SK-N-SH (cell line): Measurements from ENCODE around the gene CRHBP. TPM values are rescaled to one million over a fixed set of nuclear protein-coding genes. Genes with fewer than 3 reads are reported as not detected.

Source experiments
- CTCF ChIA-PET: fragments of 300-600, 350-600 bp; formaldehyde crosslinking; extraction: SDS; loops from one replicate; lab custom pipeline; 2021; lab: Yijun Ruan, JAX
- POLR2A ChIA-PET: fragments of 350-600 bp; sonication (Branson Sonifier 250); formaldehyde crosslinking; extraction: SDS; loops from one replicate; lab custom pipeline; 2020; ENCODE audit warnings: antibody characterized with exemption, inconsistent platforms; lab: Yijun Ruan, JAX
- DNase-seq: peaks from one replicate; pipeline ENCODE4 v3.0.0; 2012
- H2AFZ ChIP-seq: fragments of 200-600 bp; sonication (generic); 2 replicates; pipeline ENCODE4 v1.8.1; 2016; ENCODE audit warnings: antibody characterized with exemption, mild to moderate bottlenecking, low read depth
- H3F3A ChIP-seq: fragments of 200-600 bp; sonication (generic); replicated peaks from 2 replicates; pipeline ENCODE3; 2016; ENCODE audit warnings: antibody characterized with exemption, mild to moderate bottlenecking; ENCODE audit not compliant: insufficient read depth
- H3K27ac ChIP-seq, 2 experiments: fragments of 200-500 bp in 1 of 2; fragments of 200-600 bp in 1 of 2; sonication (Bioruptor generic) in 1 of 2; sonication (generic), shearing (Covaris generic) in 1 of 2; 2 replicates each; pipeline versions ENCODE4 v1.5.1 to v1.6.1; 2014 to 2016; ENCODE audit warnings: low read depth in 2 of 2, inconsistent platforms in 1 of 2, low read length in 1 of 2, mild to moderate bottlenecking in 1 of 2, mixed read lengths in 1 of 2
- H3K27me3 ChIP-seq: fragments of 200-600 bp; sonication (generic), shearing (Covaris generic); 2 replicates; pipeline ENCODE4 v1.6.1; 2016; ENCODE audit warnings: mixed run types; ENCODE audit not compliant: insufficient read depth
- H3K36me3 ChIP-seq, 2 experiments: fragments of 200-500 bp in 1 of 2; fragments of 200-600 bp in 1 of 2; sonication (Bioruptor generic) in 1 of 2; sonication (generic) in 1 of 2; replicated peaks in 1 of 2; 2 replicates each; pipeline versions ENCODE3 to v1.5.1; 2014 to 2016; ENCODE audit warnings: low read length in 1 of 2, mild to moderate bottlenecking in 1 of 2; ENCODE audit not compliant: insufficient read depth in 2 of 2, control insufficient read depth in 1 of 2
- H3K4me1 ChIP-seq, 2 experiments: fragments of 200-500 bp in 1 of 2; fragments of 200-600 bp in 1 of 2; sonication (Bioruptor generic) in 1 of 2; sonication (generic), shearing (Covaris generic) in 1 of 2; 2 replicates each; pipeline versions ENCODE4 v1.5.1 to v1.6.1; 2014 to 2016; ENCODE audit warnings: low read depth in 1 of 2, low read length in 1 of 2, mixed run types in 1 of 2; ENCODE audit not compliant: insufficient read depth in 2 of 2, control insufficient read depth in 1 of 2
- H3K4me2 ChIP-seq: fragments of 200-600 bp; sonication (generic), shearing (Covaris generic); 2 replicates; pipeline ENCODE4 v1.6.1; 2017; ENCODE audit warnings: mixed run types
- H3K4me3 ChIP-seq, 2 experiments: fragments of 200-500 bp in 1 of 2; fragments of 200-600 bp in 1 of 2; sonication (Bioruptor generic) in 1 of 2; sonication (generic), shearing (Covaris generic) in 1 of 2; 2 replicates each; pipeline versions ENCODE4 v1.5.1 to v1.8.1; 2014 to 2016; ENCODE audit warnings: low read depth in 2 of 2, inconsistent platforms in 1 of 2, low read length in 1 of 2, mild to moderate bottlenecking in 1 of 2, mixed read lengths in 1 of 2, moderate library complexity in 1 of 2
- H3K79me2 ChIP-seq: fragments of 200-600 bp; sonication (generic); 2 replicates; pipeline ENCODE4 v1.8.1; 2017; ENCODE audit warnings: mild to moderate bottlenecking; ENCODE audit not compliant: insufficient read depth
- H3K9ac ChIP-seq: fragments of 200-600 bp; sonication (generic); 2 replicates; pipeline ENCODE4 v1.6.1; 2017; ENCODE audit warnings: mixed run types
- H3K9me2 ChIP-seq: fragments of 200-600 bp; sonication (generic); 2 replicates; pipeline ENCODE4 v1.6.1; 2017; ENCODE audit warnings: mixed run types
- H3K9me3 ChIP-seq: fragments of 200-600 bp; sonication (generic); 2 replicates; pipeline ENCODE4 v1.6.1; 2017; ENCODE audit warnings: mixed run types, mild to moderate bottlenecking, moderate library complexity
- H4K20me1 ChIP-seq: fragments of 200-600 bp; sonication (generic); 2 replicates; pipeline ENCODE4 v1.6.1; 2017; ENCODE audit warnings: mild to moderate bottlenecking, mixed run types; ENCODE audit not compliant: insufficient read depth
- ELF1 ChIP-seq: IDR thresholded peaks from 2 replicates; pipeline ENCODE4 v1.4.0; 2012
- EP300 ChIP-seq, 2 experiments: IDR thresholded peaks; 2 replicates each; pipeline versions ENCODE4 v1.4.0 to v1.6.1; 2012; ENCODE audit warnings: borderline replicate concordance in 1 of 2, low read depth in 1 of 2, low read length in 1 of 2
- FOXJ3 ChIP-seq: sonication (generic); formaldehyde crosslinking; IDR thresholded peaks from 2 replicates; pipeline ENCODE4 v1.5.1; 2020; ENCODE audit warnings: mild to moderate bottlenecking, missing genetic modification reagents
- GATA2 ChIP-seq: sonication (generic); formaldehyde crosslinking; IDR thresholded peaks from 2 replicates; pipeline ENCODE4 v1.5.0; 2020; ENCODE audit warnings: mild to moderate bottlenecking, missing genetic modification reagents
- MEF2A ChIP-seq: IDR thresholded peaks from 2 replicates; pipeline ENCODE4 v1.4.0; 2012; ENCODE audit warnings: low read depth, borderline replicate concordance
- NFIC ChIP-seq: IDR thresholded peaks from 2 replicates; pipeline ENCODE4 v1.4.0; 2012; ENCODE audit warnings: borderline replicate concordance
- RCOR1 ChIP-seq: fragments of 150-350 bp; IDR thresholded peaks from 2 replicates; pipeline ENCODE4 v1.6.1; 2017; ENCODE audit warnings: antibody characterized with exemption, low read length
- TAF1 ChIP-seq: IDR thresholded peaks from 2 replicates; pipeline ENCODE4 v1.6.1; 2012; ENCODE audit warnings: low read depth, mild to moderate bottlenecking, low read length, moderate library complexity, borderline replicate concordance
- TCF12 ChIP-seq: IDR thresholded peaks from 2 replicates; pipeline ENCODE4 v1.4.0; 2012
- WGBS: methylation state at CpG from one replicate; pipeline ENCODE4 v1.1.6; 2017; ENCODE audit warnings: low lambda C conversion rate; 5-methylcytosine and 5-hydroxymethylcytosine counted together
- polyA plus RNA-seq, 3 experiments: library from polyadenylated mRNA; depleted of rRNA; stranded (reverse); fragments of >200 nt; gene quantifications; 2 replicates each; pipeline ENCODE4 v1.2.3, GENCODE V29; 2012
- TF ChIP-seq, protein P1 (sequence below): IDR thresholded peaks from 2 replicates; pipeline ENCODE4 v1.6.1; 2012; ENCODE audit warnings: mild to moderate bottlenecking, low read depth, low read length, moderate library complexity
- TF ChIP-seq, protein P2 (sequence below): fragments of 150-350 bp; IDR thresholded peaks from 2 replicates; pipeline ENCODE4 v1.6.1; 2016; ENCODE audit warnings: mild to moderate bottlenecking, low read depth, low read length

CRHBP gene
- polyA plus RNA-seq, 1 of the 3 experiments (the other 2 are of a cell fraction): not detected

DNA sequence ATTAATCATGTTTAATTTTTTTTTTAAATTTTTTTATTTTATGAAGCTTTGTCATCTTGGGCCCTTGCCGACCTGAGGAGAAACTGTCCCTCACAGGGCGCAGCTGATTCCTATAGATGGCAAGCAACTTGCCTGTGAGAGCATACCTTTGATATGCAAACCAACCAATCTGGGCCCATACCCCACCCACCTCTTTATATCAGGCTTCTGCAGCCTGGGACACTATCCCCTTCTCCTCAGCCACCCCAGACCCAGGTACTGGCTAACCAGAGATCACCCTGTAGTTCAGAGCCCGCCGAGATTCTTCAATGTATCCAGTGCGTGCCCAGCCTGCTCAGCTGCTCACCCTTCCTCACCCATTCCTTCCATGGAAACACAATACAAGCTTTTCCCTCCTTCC, 58.7 kb downstream of the CRHBP start:
- POLR2A ChIA-PET: no interaction called here
- DNase-seq: no peak
- H3K27ac ChIP-seq: no peak overlapping the region
- H4K20me1 ChIP-seq: no peaks in the 10 kb centered on the region
- TF ChIP-seq FOXJ3 (CRISPR knock-in tag) (no peak), ELF1 (no peak), MEF2A (no peak), GATA2 (CRISPR knock-in tag) (no peak), RCOR1 (no peak), TCF12 (no peak), NFIC (no peak)
- TF ChIP-seq, protein P1, sequence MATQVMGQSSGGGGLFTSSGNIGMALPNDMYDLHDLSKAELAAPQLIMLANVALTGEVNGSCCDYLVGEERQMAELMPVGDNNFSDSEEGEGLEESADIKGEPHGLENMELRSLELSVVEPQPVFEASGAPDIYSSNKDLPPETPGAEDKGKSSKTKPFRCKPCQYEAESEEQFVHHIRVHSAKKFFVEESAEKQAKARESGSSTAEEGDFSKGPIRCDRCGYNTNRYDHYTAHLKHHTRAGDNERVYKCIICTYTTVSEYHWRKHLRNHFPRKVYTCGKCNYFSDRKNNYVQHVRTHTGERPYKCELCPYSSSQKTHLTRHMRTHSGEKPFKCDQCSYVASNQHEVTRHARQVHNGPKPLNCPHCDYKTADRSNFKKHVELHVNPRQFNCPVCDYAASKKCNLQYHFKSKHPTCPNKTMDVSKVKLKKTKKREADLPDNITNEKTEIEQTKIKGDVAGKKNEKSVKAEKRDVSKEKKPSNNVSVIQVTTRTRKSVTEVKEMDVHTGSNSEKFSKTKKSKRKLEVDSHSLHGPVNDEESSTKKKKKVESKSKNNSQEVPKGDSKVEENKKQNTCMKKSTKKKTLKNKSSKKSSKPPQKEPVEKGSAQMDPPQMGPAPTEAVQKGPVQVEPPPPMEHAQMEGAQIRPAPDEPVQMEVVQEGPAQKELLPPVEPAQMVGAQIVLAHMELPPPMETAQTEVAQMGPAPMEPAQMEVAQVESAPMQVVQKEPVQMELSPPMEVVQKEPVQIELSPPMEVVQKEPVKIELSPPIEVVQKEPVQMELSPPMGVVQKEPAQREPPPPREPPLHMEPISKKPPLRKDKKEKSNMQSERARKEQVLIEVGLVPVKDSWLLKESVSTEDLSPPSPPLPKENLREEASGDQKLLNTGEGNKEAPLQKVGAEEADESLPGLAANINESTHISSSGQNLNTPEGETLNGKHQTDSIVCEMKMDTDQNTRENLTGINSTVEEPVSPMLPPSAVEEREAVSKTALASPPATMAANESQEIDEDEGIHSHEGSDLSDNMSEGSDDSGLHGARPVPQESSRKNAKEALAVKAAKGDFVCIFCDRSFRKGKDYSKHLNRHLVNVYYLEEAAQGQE: no peak
- TF ChIP-seq, protein P2, sequence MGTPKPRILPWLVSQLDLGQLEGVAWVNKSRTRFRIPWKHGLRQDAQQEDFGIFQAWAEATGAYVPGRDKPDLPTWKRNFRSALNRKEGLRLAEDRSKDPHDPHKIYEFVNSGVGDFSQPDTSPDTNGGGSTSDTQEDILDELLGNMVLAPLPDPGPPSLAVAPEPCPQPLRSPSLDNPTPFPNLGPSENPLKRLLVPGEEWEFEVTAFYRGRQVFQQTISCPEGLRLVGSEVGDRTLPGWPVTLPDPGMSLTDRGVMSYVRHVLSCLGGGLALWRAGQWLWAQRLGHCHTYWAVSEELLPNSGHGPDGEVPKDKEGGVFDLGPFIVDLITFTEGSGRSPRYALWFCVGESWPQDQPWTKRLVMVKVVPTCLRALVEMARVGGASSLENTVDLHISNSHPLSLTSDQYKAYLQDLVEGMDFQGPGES: no peak
- no peak overlapping the region for H3K4me2 ChIP-seq
- H3K27me3 ChIP-seq: no peaks in the 10 kb centered on the region
- no peaks in the 10 kb centered on the region for H3K9me3 ChIP-seq
- no peaks in the 10 kb centered on the region for H3K79me2 ChIP-seq
- H3F3A ChIP-seq: no peaks in the 10 kb centered on the region
- H2AFZ ChIP-seq: no peak overlapping the region
- H3K9ac ChIP-seq: no peak overlapping the region
- no peak overlapping the region for H3K4me3 ChIP-seq
- no peaks in the 10 kb centered on the region for H3K9me2 ChIP-seq
- 81% methylated on average over 5 of the region's 5 CpGs for WGBS
- no peaks in the 10 kb centered on the region; a peak in 1 of 4 replicates for H3K4me1 ChIP-seq
- no peaks in the 10 kb centered on the region for H3K36me3 ChIP-seq
- CTCF ChIA-PET: no interaction called here

DNA sequence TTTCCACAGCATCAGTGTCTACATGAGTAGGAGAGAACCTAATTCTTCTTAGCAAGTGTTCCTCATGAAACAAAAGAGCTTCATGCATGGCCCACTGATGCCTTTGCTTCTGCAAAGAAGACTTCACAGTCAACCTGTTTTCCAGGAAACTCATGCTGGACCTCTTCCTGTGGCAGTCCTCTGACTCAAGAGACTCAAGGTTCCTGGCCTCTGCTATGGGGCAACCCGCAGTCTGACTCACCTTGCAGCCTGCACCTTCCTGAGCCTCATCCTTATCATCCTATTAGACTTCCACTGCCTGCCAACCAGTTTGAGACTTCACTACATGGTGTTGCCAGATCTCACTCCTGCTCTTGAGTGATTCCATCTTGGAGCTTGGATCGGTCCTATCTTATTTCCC, 59.8 kb downstream of the CRHBP start:
- no peak for TF ChIP-seq MEF2A
- TF ChIP-seq EP300 (IDR thresholded peaks at IDR 0.05; ENCODE audit: borderline replicate concordance in 1 of 2, low read depth in 1 of 2, low read length in 1 of 2): no peak
- no peak for TF ChIP-seq TAF1
- TF ChIP-seq TCF12: no peak
- no peak for TF ChIP-seq ELF1
- no peak for DNase-seq
- Histone ChIP-seq H3K9me3 (no peaks in the 10 kb centered on the region), H3K4me2 (no peak overlapping the region), H2AFZ (no peak overlapping the region), H3K36me3 (no peaks in the 10 kb centered on the region), H3K27ac (no peak overlapping the region), H3F3A (no peaks in the 10 kb centered on the region), H3K79me2 (no peaks in the 10 kb centered on the region), H3K4me1 (no peaks in the 10 kb centered on the region; a peak in 1 of 4 replicates), H3K27me3 (0 out of 2 replicates have a peak, but pooled peaks cover 4% of the 10 kb centered on the region), H3K9ac (no peak overlapping the region), H4K20me1 (no peaks in the 10 kb centered on the region), H3K9me2 (no peaks in the 10 kb centered on the region), H3K4me3 (no peak overlapping the region)
- POLR2A ChIA-PET: no interaction called here
- 67% methylated on average over 2 of the region's 2 CpGs for WGBS
- CTCF ChIA-PET: no interaction called here
